ENCODE measurements around the gene HLA-DRB1.

The HLA-DRB1 gene

GRCh38 chr6:32588156-32588555 lies 1.5 kb downstream of the HLA-DRB1 start:
- H3K27ac ChIP-seq (ENCODE audit: low read depth, low read length, poor library complexity, severe bottlenecking), result no peak overlapping the region
- no peaks in the 10 kb centered on the region for H4K20me1 ChIP-seq (ENCODE audit: insufficient read depth, low read length)
- no peak overlapping the region for H3K4me2 ChIP-seq (ENCODE audit: low read length)
- no peaks in the 10 kb centered on the region for H3K9me3 ChIP-seq (ENCODE audit: low read length)
- no peaks in the 10 kb centered on the region for H3K79me2 ChIP-seq (ENCODE audit: insufficient read depth, low read length)
- no peaks in the 10 kb centered on the region for H3K27me3 ChIP-seq (ENCODE audit: insufficient read depth, low read length)
- no peaks in the 10 kb centered on the region for H3K36me3 ChIP-seq (ENCODE audit: insufficient read depth, low read length)
- H3K4me3 ChIP-seq (ENCODE audit: low read depth, low read length, poor library complexity, severe bottlenecking), result no peak overlapping the region
- H2AFZ ChIP-seq (ENCODE audit: low read length), result no peak overlapping the region
- H3K9ac ChIP-seq (ENCODE audit: low read length), result no peak overlapping the region
- TF ChIP-seq CTCF (IDR thresholded peaks at IDR 0.05; ENCODE audit: low read length) (no peak), EZH2 (IDR thresholded peaks at IDR 0.05; ENCODE audit: borderline replicate concordance, low read length) (no peak)
- H3K9me2 ChIP-seq (ENCODE audit: low read depth, low read length), result no peaks in the 10 kb centered on the region
- H3F3A ChIP-seq (ENCODE audit: insufficient read depth, low read length), result no peaks in the 10 kb centered on the region
- H3K4me1 ChIP-seq (ENCODE audit: insufficient read depth, low read length, severe bottlenecking), result no peaks in the 10 kb centered on the region

GRCh38 chr6:32583527-32583898 lies 6.1 kb downstream of the HLA-DRB1 start:
- H3K4me1 ChIP-seq (ENCODE audit: insufficient read depth, low read length, severe bottlenecking), result no peaks in the 10 kb centered on the region
- no peaks in the 10 kb centered on the region for H3K9me2 ChIP-seq (ENCODE audit: low read depth, low read length)
- H4K20me1 ChIP-seq (ENCODE audit: insufficient read depth, low read length), result no peaks in the 10 kb centered on the region
- no peak overlapping the region for H2AFZ ChIP-seq (ENCODE audit: low read length)
- H3K27me3 ChIP-seq (ENCODE audit: insufficient read depth, low read length), result no peaks in the 10 kb centered on the region
- no peaks in the 10 kb centered on the region for H3K79me2 ChIP-seq (ENCODE audit: insufficient read depth, low read length)
- no peaks in the 10 kb centered on the region for H3K9me3 ChIP-seq (ENCODE audit: low read length)
- no peak for TF ChIP-seq CTCF (IDR thresholded peaks at IDR 0.05; ENCODE audit: low read length)
- TF ChIP-seq EZH2 (IDR thresholded peaks at IDR 0.05; ENCODE audit: borderline replicate concordance, low read length), result no peak
- no peak overlapping the region for H3K4me2 ChIP-seq (ENCODE audit: low read length)
- no peak overlapping the region for H3K27ac ChIP-seq (ENCODE audit: low read depth, low read length, poor library complexity, severe bottlenecking)
- no peaks in the 10 kb centered on the region for H3K36me3 ChIP-seq (ENCODE audit: insufficient read depth, low read length)
- H3K4me3 ChIP-seq (ENCODE audit: low read depth, low read length, poor library complexity, severe bottlenecking), result no peak overlapping the region
- H3K9ac ChIP-seq (ENCODE audit: low read length), result no peak overlapping the region
- no peaks in the 10 kb centered on the region for H3F3A ChIP-seq (ENCODE audit: insufficient read depth, low read length)

- Histone ChIP-seq H3K9me3 (ENCODE audit: low read length) (no peaks in the 10 kb centered on the region), H3K27me3 (ENCODE audit: insufficient read depth, low read length) (no peaks in the 10 kb centered on the region)
- TF ChIP-seq EZH2 (IDR thresholded peaks at IDR 0.05; ENCODE audit: borderline replicate concordance, low read length) (no peak), CTCF (IDR thresholded peaks at IDR 0.05; ENCODE audit: low read length) (no peak)
Observed at GRCh38 chr6:32581315-32582095, 8.1 kb downstream of the HLA-DRB1 start.

More at GRCh38 chr6:32581315-32582095, 8.1 kb downstream of the HLA-DRB1 start:
- Histone ChIP-seq H2AFZ (ENCODE audit: low read length) (no peak overlapping the region), H4K20me1 (ENCODE audit: insufficient read depth, low read length) (no peaks in the 10 kb centered on the region), H3K36me3 (ENCODE audit: insufficient read depth, low read length) (no peaks in the 10 kb centered on the region), H3F3A (ENCODE audit: insufficient read depth, low read length) (no peaks in the 10 kb centered on the region), H3K9ac (ENCODE audit: low read length) (no peak overlapping the region), H3K4me2 (ENCODE audit: low read length) (no peak overlapping the region), H3K79me2 (ENCODE audit: insufficient read depth, low read length) (no peaks in the 10 kb centered on the region), H3K9me2 (ENCODE audit: low read depth, low read length) (no peaks in the 10 kb centered on the region), H3K4me3 (ENCODE audit: low read depth, low read length, poor library complexity, severe bottlenecking) (no peak overlapping the region), H3K4me1 (ENCODE audit: insufficient read depth, low read length, severe bottlenecking) (no peaks in the 10 kb centered on the region), H3K27ac (ENCODE audit: low read depth, low read length, poor library complexity, severe bottlenecking) (no peak overlapping the region)

Data from OCI-LY1 (cell line).